GM18498 (cell line): Measurements from ENCODE around the gene CBFA2T2.
"Not testable (repeated sequence)": the region's sequence is repeated elsewhere in the genome, so short reads cannot be mapped to it uniquely, and the experiment has no call there.

Experiments
- ATAC-seq: cut with Tn5 transposase; IDR thresholded peaks from one replicate; pipeline ENCODE4 v1.9.1; 2021; ENCODE audit warnings: mild to moderate bottlenecking, moderate library complexity; ENCODE audit not compliant: unreplicated experiment

The CBFA2T2 gene

GRCh38 chr20:33541074-33541473 lies 51.2 kb downstream of the CBFA2T2 start:
- ATAC-seq = no peak

GRCh38 chr20:33541797-33542196 lies 51.9 kb downstream of the CBFA2T2 start:
- ATAC-seq = no peak

DNA sequence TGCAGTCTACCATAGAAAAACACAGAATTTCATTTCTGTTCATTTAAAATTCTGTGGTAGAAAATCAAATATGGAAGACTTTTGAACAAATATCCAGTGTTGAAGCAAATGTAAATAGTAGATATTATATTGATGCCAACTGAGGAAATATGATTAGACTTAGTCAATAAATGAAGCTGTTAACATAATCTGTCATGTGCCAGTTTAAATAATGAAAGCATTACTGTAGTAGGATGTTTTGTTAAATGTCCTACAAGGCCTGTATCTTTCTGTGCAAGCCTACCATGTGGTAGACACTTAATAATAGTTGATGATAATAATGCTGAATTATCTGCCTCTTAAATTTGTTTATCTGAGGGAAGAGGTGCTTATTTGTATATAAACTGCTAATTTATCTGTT lies 55.9 kb downstream of the CBFA2T2 start:
- no peak for ATAC-seq

- ATAC-seq = no peak
These were observed 59.5 kb downstream of the CBFA2T2 start for GRCh38 chr20:33549229-33549999.

DNA sequence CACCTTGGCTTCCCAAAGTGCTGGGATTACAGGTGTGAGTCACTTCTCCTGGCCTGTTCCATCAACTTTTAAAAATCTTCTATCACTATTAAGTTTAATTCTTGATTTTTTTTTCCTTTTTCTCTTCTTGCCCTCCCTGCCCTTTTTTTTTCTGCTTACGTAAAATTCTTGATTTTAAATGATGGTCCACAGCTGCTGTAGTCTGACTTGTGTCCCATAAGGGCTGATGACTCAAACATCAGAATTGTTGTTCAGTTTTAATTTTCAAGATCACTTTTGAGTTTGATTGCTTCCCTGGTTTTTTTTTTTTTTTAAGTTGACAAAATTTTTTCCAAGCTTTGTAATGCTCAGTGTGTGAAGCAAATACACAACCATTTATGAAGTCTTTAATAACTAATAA lies 61.9 kb downstream of the CBFA2T2 start:
- no peak for ATAC-seq

DNA sequence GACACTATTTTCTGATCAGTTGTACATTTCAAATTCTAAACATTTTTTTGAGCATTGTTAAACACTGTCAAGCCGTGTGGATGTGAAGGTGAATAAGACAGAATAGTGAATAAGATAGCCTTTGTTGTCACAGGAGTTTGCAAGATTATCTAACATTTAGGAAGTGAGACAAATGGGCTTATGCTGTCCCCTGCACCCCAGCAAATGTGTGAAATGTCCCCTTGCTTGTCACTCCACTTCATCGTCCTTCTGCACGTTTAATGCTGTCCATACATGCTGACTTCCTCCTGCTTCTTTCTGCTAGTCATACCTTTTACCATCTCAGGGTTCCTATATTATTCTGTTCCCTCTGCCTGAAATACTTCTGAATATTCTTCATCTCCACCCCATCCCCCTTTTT lies 62.6 kb downstream of the CBFA2T2 start:
- no peak for ATAC-seq

DNA sequence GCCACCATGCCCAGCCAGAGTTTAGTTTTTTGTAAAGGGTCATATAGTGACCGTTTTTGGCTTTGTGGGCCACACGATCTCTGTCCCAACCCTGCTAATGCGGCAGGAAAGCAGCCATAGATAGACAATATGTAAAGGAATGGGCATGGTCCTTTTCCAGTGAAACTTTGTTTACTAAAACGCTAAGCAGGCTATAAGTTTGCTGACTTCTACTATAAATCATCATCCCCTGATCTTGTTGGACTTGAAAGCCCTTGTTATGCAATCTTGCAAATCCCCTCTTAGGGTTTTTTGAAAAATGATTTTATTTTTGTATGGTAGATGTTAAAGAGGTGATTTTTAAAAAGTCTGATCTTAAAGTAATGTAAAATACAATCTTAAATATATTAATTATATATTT lies 63.6 kb downstream of the CBFA2T2 start:
- no peak for ATAC-seq

- ATAC-seq = peak; percentile 95
These were observed 65.1 kb downstream of the CBFA2T2 start for GRCh38 chr20:33554914-33555420.

- ATAC-seq = no peak
These were observed 65.9 kb downstream of the CBFA2T2 start for GRCh38 chr20:33555755-33556154.

GRCh38 chr20:33556246-33556645 lies 66.3 kb downstream of the CBFA2T2 start:
- ATAC-seq = no peak

DNA sequence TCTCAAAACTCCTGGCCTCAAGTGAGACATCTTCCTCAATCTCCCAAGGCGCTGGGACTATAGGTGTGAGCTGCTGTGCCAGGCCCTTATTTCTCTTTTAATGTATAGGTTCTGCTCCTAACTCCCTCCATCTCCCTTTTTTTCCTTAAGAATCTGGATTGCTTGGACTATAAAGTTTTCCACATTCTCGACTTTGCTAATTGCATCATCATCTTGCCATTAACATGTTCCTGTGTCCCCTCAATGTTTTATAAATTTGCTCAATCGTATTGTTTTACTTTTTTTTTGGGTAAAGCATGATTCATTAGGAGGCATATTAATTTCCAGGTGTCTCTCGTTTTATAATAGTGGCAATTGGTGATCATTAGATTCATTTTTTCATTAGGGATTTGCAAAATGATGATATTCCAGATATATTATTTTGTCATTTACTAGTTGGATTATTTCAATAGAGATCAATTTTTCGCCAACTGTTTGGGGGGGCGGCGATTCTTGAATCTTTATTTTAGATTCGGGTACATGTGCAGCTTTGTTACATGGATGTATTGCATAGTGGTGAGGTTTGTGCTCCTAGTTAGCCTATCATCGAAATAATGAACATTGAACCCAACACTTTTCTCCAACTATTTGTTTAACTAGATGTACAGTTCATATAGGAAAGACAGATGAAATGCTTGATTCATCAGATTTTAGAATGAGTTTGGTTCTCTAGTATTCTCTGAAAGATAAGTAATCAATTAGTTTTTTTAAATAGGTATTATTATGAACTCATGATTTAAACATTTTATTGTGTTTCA lies 68.7 kb downstream of the CBFA2T2 start:
- ATAC-seq = no peak

DNA sequence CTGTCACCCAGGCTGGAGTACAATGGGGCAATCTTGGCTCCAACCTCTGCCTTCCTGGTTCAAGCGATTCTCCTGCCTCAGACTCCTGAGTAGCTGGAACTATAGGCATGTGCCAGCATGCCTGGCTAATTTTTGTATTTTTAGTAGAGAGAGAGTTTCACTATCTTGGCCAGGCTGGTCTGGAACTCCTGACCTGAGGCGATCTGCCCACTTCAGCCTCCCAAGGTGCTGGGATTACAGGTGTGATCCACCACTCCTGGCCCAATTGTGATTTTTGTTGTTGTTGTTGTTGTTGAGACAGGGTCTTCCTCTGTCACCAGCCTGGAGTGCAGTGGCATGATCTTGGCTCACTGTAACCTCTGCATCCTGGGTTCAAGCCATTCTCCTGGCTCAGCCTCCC lies 69.3 kb downstream of the CBFA2T2 start:
- no peak for ATAC-seq

GRCh38 chr20:33560026-33560425 lies 70.1 kb downstream of the CBFA2T2 start:
- ATAC-seq = no peak

DNA sequence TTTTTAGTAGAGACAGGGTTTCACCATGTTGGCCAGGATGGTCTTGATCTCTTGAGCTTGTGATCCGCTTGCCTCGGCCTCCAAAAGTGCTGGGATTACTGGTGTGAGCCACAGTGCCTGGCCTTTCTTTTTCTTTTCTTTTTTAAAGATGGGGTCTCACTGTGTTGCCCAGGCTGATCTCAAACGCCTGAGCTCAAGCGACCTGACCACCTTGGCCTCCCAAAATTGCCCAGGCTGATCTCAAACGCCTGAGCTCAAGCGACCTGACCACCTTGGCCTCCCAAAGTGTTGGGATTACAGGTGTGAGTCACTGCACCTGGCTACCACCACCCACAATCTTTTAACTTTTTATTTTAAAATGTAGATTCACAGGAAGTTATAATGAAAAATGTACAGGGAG lies 71.2 kb downstream of the CBFA2T2 start:
- not testable (repeated sequence) for ATAC-seq

- no peak for ATAC-seq
These were observed 72.1 kb downstream of the CBFA2T2 start for GRCh38 chr20:33561692-33562601.

DNA sequence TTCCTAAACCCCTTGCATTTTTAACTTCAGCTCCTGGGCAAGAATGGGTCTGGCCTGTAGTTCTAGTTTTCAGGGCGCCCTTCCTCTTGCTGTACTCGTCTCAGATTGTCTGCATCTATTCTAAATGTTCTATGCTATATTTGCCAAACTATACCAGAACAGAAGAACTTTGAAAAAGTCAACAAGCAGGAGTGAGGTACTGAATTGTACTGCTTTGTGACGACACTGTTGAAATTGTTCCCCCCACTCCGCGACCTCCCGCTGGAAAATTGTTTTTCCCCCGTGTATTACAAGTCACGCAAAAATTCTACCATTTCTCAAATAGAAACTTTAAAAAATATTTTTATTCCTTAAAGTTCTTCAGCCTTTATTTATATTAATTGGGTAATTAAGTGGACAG lies 73.9 kb downstream of the CBFA2T2 start:
- no peak for ATAC-seq

DNA sequence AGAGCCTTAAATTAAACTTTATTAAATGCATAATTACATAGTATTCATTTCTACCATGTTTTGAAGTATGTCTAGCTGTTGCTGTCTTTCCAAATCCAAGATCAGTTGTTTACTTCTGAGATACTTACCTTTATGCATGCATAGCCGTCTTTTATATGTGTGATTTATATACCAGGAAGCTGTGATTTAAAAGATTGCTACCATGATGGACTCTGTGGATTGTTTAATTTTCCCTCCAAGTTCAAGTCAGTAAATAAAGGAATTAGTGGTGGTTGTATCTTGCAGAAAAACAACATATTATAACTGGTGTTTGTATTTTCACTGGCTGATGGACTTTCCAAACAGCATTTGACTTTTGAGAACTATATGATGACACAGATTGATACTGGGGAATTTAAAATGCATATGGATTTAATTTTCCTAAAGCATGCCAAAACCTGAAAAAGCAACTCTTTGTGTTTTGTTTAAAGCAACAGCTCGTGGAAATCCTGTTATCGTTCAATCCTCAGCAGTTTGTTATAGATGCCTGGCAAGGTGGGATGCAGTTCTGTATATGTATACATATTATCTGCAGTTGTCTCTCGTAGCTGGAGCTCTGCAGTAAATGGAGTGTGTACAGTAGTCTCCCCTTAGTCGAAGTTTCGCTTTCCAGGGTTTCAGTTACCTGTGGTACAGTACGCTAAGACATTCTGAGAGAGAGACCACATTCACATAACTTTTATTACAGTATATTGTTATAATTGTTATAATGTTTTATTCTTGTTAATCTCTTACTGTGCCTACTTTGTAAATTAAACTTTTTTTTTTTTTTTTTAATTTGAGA lies 77.1 kb downstream of the CBFA2T2 start:
- no peak for ATAC-seq

- no peak for ATAC-seq
These were observed 78.1 kb downstream of the CBFA2T2 start for GRCh38 chr20:33567949-33568348.

GRCh38 chr20:33568378-33568777 lies 78.5 kb downstream of the CBFA2T2 start:
- no peak for ATAC-seq
